CD4-positive, alpha-beta T cell treated with Interleukin-21 for 1 hour (primary cell): ENCODE results near the gene GDF15.
"Not testable (repeated sequence)": the region's sequence is repeated elsewhere in the genome, so short reads cannot be mapped to it uniquely, and the experiment has no call there.

ENCODE experiments used
- DNase-seq: peaks from one replicate; pipeline ENCODE4 v3.0.0-alpha.2; 2020

GDF15 gene

GRCh38 chr19:18385675-18386542 lies at the start of gene GDF15:
Gene GDF15, plus strand, starts transcription at chr19:18386158. Its CDS starts 32 bp downstream, at chr19:18386190.
- no peak for DNase-seq

GRCh38 chr19:18338541-18338940 lies 47.4 kb upstream of the GDF15 start:
- DNase-seq = no peak

- DNase-seq = peak; percentile 12
Measured at GRCh38 chr19:18339723-18340122, 46.2 kb upstream of the GDF15 start.

- peak; percentile 64 for DNase-seq
Measured at GRCh38 chr19:18340190-18340989, 45.6 kb upstream of the GDF15 start, which contains the start of gene PGPEP1. Gene PGPEP1, plus strand, starts transcription at chr19:18340598. Its CDS starts 84 bp downstream, at chr19:18340682.

- DNase-seq = peak; percentile 67
Measured at GRCh38 chr19:18340990-18341868, 44.7 kb upstream of the GDF15 start.

- DNase-seq = no peak
Measured at GRCh38 chr19:18342090-18342632, 43.8 kb upstream of the GDF15 start.

GRCh38 chr19:18344582-18344950 lies 41.4 kb upstream of the GDF15 start:
- DNase-seq = no peak

GRCh38 chr19:18345296-18345695 lies 40.7 kb upstream of the GDF15 start:
- no peak for DNase-seq

GRCh38 chr19:18346091-18346490 lies 39.9 kb upstream of the GDF15 start:
- no peak for DNase-seq

GRCh38 chr19:18348171-18348570 lies 37.8 kb upstream of the GDF15 start:
- no peak for DNase-seq

- not testable (repeated sequence) for DNase-seq
Measured at GRCh38 chr19:18348818-18349339, 37.1 kb upstream of the GDF15 start.

- peak; percentile 20 for DNase-seq
Measured at GRCh38 chr19:18349524-18350128, 36.3 kb upstream of the GDF15 start.

GRCh38 chr19:18350490-18350889 lies 35.5 kb upstream of the GDF15 start:
- no peak for DNase-seq

GRCh38 chr19:18351544-18351943 lies 34.4 kb upstream of the GDF15 start:
- no peak for DNase-seq

- no peak for DNase-seq
Measured at GRCh38 chr19:18353378-18354005, 32.5 kb upstream of the GDF15 start.

- DNase-seq = not testable (repeated sequence)
Measured at GRCh38 chr19:18354743-18355142, 31.2 kb upstream of the GDF15 start.

GRCh38 chr19:18357041-18357440 lies 28.9 kb upstream of the GDF15 start:
- DNase-seq = no peak

GRCh38 chr19:18361646-18362045 lies 24.3 kb upstream of the GDF15 start:
- DNase-seq = no peak

- DNase-seq = no peak
Measured at GRCh38 chr19:18362934-18363542, 22.9 kb upstream of the GDF15 start.

- no peak for DNase-seq
Measured at GRCh38 chr19:18363787-18364186, 22.2 kb upstream of the GDF15 start.
